ENCODE measurements around the gene TARBP2.
A peak's percentile ranks its signal among the peaks of the same experiment; 100 is the strongest.

The TARBP2 gene

GRCh38 chr12:53496752-53497032 is 4.4 kb upstream of the TARBP2 start:
- no peak for DNase-seq

GRCh38 chr12:53497461-53497860 is 3.6 kb upstream of the TARBP2 start:
- DNase-seq = no peak

GRCh38 chr12:53498235-53498630 is 2.9 kb upstream of the TARBP2 start:
- DNase-seq = no peak

GRCh38 chr12:53499266-53500141 is 1.6 kb upstream of the TARBP2 start, which contains the start of gene MAP3K12:
Gene MAP3K12 (minus strand): TSS chr12:53499458. CDS start chr12:53487391, 12,067 bp downstream.
- DNase-seq = peak; percentile 34

GRCh38 chr12:53500142-53500775 is 824 bp upstream of the TARBP2 start:
- DNase-seq = no peak

GRCh38 chr12:53501615-53502181 is 615 bp downstream of the TARBP2 start:
- DNase-seq = no peak

- no peak for DNase-seq
These were observed 1.2 kb downstream of the TARBP2 start for GRCh38 chr12:53502331-53502730.

- DNase-seq = no peak
These were observed 2.1 kb downstream of the TARBP2 start for GRCh38 chr12:53502983-53503728.

GRCh38 chr12:53504004-53504920 is 3.2 kb downstream of the TARBP2 start:
- no peak for DNase-seq

GRCh38 chr12:53505086-53505485 is 4.0 kb downstream of the TARBP2 start:
- DNase-seq = no peak

- no peak for DNase-seq
These were observed 4.7 kb downstream of the TARBP2 start for GRCh38 chr12:53505555-53506449.

GRCh38 chr12:53506450-53506785 is 5.3 kb downstream of the TARBP2 start:
- DNase-seq = no peak

GRCh38 chr12:53506881-53507602 is 6.0 kb downstream of the TARBP2 start, which contains the start of gene NPFF:
Gene NPFF (minus strand): TSS chr12:53507484. CDS start chr12:53507474, 10 bp downstream.
- no peak for DNase-seq

- no peak for DNase-seq
These were observed 6.5 kb downstream of the TARBP2 start for GRCh38 chr12:53507603-53507885.

- DNase-seq = peak; percentile 70
These were observed 7.6 kb downstream of the TARBP2 start for GRCh38 chr12:53508534-53509170.

- no peak for DNase-seq
These were observed 9.2 kb downstream of the TARBP2 start for GRCh38 chr12:53510181-53510812.

- no peak for DNase-seq
These were observed 12.8 kb downstream of the TARBP2 start for GRCh38 chr12:53513712-53514410.

GRCh38 chr12:53514628-53515290 is 13.7 kb downstream of the TARBP2 start:
- no peak for DNase-seq
